Progenitor cell of endocrine pancreas (in vitro differentiated cells): ENCODE data around the gene CRTAC1. TPM values are rescaled to one million over a fixed set of nuclear protein-coding genes. Genes with fewer than 3 reads are reported as not detected.

ENCODE experiments used
- DNase-seq: peaks from one replicate; pipeline ENCODE4 v3.0.0; 2021; ENCODE audit warnings: low spot score; ENCODE audit not compliant: unreplicated experiment
- H3K27ac Mint-ChIP-seq: 2 replicates; pipeline ENCODE4 v1.8.0; 2021; ENCODE audit warnings: mild to moderate bottlenecking, moderate library complexity, mixed read lengths
- H3K27me3 Mint-ChIP-seq: 2 replicates; pipeline ENCODE4 v1.8.0; 2021; ENCODE audit warnings: mixed read lengths
- H3K36me3 Mint-ChIP-seq: 2 replicates; pipeline ENCODE4 v1.8.0; 2022; ENCODE audit warnings: mixed read lengths; ENCODE audit not compliant: insufficient read depth
- H3K4me1 Mint-ChIP-seq: 2 replicates; pipeline ENCODE4 v1.8.0; 2021; ENCODE audit warnings: low read depth, mixed read lengths
- H3K4me3 Mint-ChIP-seq: 2 replicates; pipeline ENCODE4 v1.8.0; 2021; ENCODE audit warnings: low read depth, mild to moderate bottlenecking, moderate library complexity, mixed read lengths
- H3K9me3 Mint-ChIP-seq: 2 replicates; pipeline ENCODE4 v1.8.0; 2021; ENCODE audit warnings: low read depth, mixed read lengths
- CTCF ChIP-seq: fragments of 200-600 bp; sonication (generic); IDR thresholded peaks from one replicate; pipeline ENCODE4 v1.5.0; 2021; ENCODE audit warnings: antibody characterized with exemption, mild to moderate bottlenecking; ENCODE audit not compliant: unreplicated experiment
- total RNA-seq: library from RNA; stranded (reverse); gene quantifications from 2 replicates; pipeline ENCODE4 v1.2.1, GENCODE V29; 2021

The CRTAC1 gene
- total RNA-seq, 1 donor from 2014 or later, result 4.6 TPM

GRCh38 chr10:97961945-97962344, 68.5 kb downstream of the CRTAC1 start:
- no peak for TF ChIP-seq CTCF
- no peaks in the 10 kb centered on the region for H3K4me1 Mint-ChIP-seq
- H3K9me3 Mint-ChIP-seq, result no peaks in the 10 kb centered on the region
- no peak for DNase-seq
- no peak overlapping the region for H3K4me3 Mint-ChIP-seq
- H3K27ac Mint-ChIP-seq, result no peak overlapping the region
- peaks cover 72% of the 10 kb centered on the region for H3K27me3 Mint-ChIP-seq
- no peaks in the 10 kb centered on the region for H3K36me3 Mint-ChIP-seq

- Mint-ChIP-seq H3K4me3 (no peak overlapping the region), H3K36me3 (no peaks in the 10 kb centered on the region), H3K27ac (no peak overlapping the region), H3K4me1 (no peaks in the 10 kb centered on the region), H3K9me3 (no peaks in the 10 kb centered on the region), H3K27me3 (peaks cover 77% of the 10 kb centered on the region)
- TF ChIP-seq CTCF, result no peak
- DNase-seq, result no peak
Observed at GRCh38 chr10:97960269-97961056, 70.0 kb downstream of the CRTAC1 start.

- no peak for TF ChIP-seq CTCF
- Mint-ChIP-seq H3K27ac (no peak overlapping the region), H3K9me3 (no peaks in the 10 kb centered on the region), H3K36me3 (no peaks in the 10 kb centered on the region), H3K27me3 (peaks cover 39% of the 10 kb centered on the region), H3K4me3 (no peak overlapping the region), H3K4me1 (no peaks in the 10 kb centered on the region)
- DNase-seq, result no peak
Observed at GRCh38 chr10:97949462-97949861, 81.0 kb downstream of the CRTAC1 start.

GRCh38 chr10:97948822-97949221, 81.6 kb downstream of the CRTAC1 start:
- no peak for DNase-seq
- H3K27ac Mint-ChIP-seq, result no peak overlapping the region
- H3K9me3 Mint-ChIP-seq, result no peaks in the 10 kb centered on the region
- H3K4me1 Mint-ChIP-seq, result no peaks in the 10 kb centered on the region
- peaks cover 35% of the 10 kb centered on the region for H3K27me3 Mint-ChIP-seq
- no peak overlapping the region for H3K4me3 Mint-ChIP-seq
- TF ChIP-seq CTCF, result no peak
- H3K36me3 Mint-ChIP-seq, result no peaks in the 10 kb centered on the region

- H3K27me3 Mint-ChIP-seq, result peaks cover 49% of the 10 kb centered on the region
- peaks cover 4% of the 10 kb centered on the region for H3K9me3 Mint-ChIP-seq
- TF ChIP-seq CTCF, result no peak
- H3K36me3 Mint-ChIP-seq, result no peaks in the 10 kb centered on the region
- no peak overlapping the region for H3K4me3 Mint-ChIP-seq
- no peak overlapping the region for H3K27ac Mint-ChIP-seq
- H3K4me1 Mint-ChIP-seq, result no peaks in the 10 kb centered on the region
- DNase-seq, result no peak
Observed at GRCh38 chr10:97944772-97945171, 85.6 kb downstream of the CRTAC1 start.
